MV-4-11 (cell line): ENCODE measurements around the gene IFNA7.
"Not testable (repeated sequence)": the region's sequence is repeated elsewhere in the genome, so short reads cannot be mapped to it uniquely, and the experiment has no call there.

Source experiments
- DNase-seq: peaks from one replicate; lab custom pipeline; 2025; lab: John Stamatoyannopoulos, UW

Gene IFNA7

GRCh38 chr9:21182810-21183736 lies 18.9 kb downstream of the IFNA7 start:
- DNase-seq = peak; percentile 72

- no peak for DNase-seq
Observed at GRCh38 chr9:21174671-21175070, 27.3 kb downstream of the IFNA7 start.

GRCh38 chr9:21172156-21172555 lies 29.8 kb downstream of the IFNA7 start:
- no peak for DNase-seq

- DNase-seq = no peak
Observed at GRCh38 chr9:21171351-21171750, 30.7 kb downstream of the IFNA7 start.

GRCh38 chr9:21166560-21166959 lies 35.4 kb downstream of the IFNA7 start, which contains the start of gene IFNA21:
Gene IFNA21, minus strand, starts transcription at chr9:21166660. Its CDS starts 48 bp downstream, at chr9:21166612.
- not testable (repeated sequence) for DNase-seq

GRCh38 chr9:21165516-21165915 lies 36.5 kb downstream of the IFNA7 start:
- DNase-seq = no peak

- DNase-seq = peak; percentile 91
Observed at GRCh38 chr9:21160178-21160577, 41.8 kb downstream of the IFNA7 start.

GRCh38 chr9:21155501-21155900 lies 46.5 kb downstream of the IFNA7 start:
- DNase-seq = no peak

- DNase-seq = peak; percentile 61
Observed at GRCh38 chr9:21154018-21154608, 47.9 kb downstream of the IFNA7 start.

GRCh38 chr9:21153336-21154017 lies 48.5 kb downstream of the IFNA7 start:
- DNase-seq = peak; percentile 51
